ENCODE results near the gene TUSC2.

The TUSC2 gene

DNA sequence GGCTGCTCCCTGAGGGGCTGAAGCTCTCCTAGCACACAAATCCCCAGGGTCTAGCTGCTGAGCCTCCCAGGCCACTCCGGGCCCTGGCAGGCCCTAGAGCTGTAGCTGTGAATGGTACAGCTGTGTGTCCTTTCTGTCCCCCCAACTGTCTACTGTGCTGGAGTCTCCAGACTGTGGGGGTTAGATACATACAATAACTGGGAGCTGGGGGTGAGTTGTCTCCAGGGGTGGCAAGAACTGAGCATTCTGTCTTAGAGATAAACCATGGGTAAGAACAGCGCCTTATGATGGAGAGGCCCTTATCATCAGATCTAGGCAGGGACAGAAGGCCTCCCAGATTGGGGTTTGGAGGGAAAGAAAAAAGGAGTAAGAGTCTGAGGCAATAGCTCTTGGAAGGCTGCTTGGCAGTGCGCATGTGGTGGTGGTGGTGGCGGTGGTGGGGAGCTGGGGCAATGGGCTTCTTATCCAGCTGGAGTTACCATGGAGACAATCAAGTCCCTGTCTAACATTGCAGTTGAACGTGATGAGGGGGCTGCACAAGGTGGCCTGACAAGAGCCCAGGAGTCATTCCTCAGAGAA is 26.3 kb upstream of the TUSC2 start:
- no peak for DNase-seq

DNA sequence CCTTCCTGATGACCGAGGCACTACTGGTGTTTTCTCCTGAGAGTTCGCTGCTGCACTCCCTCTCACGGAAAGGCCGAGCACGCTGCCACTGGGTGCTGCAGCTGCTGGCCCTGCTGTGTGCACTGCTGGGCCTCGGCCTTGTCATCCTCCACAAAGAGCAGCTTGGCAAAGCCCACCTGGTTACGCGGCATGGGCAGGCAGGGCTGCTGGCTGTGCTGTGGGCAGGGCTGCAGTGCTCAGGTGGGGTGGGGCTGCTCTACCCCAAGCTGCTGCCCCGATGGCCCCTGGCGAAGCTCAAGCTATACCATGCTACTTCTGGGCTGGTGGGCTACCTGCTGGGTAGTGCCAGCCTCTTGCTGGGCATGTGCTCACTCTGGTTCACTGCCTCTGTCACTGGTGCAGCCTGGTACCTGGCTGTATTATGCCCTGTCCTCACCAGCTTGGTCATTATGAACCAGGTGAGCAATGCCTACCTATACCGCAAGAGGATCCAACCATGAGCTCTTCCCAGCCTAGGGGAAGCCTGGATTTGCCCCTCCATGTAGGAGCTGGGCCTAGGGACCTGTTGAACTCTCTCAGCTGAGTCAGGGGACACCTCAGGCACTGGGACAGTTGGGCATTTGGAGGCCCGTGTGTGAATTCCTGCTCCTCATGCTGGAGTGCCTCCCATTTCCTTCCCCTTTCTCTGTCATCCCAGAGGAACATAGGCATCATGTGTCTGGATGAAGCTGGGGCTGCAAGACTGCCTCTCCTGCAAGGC is 25.4 kb upstream of the TUSC2 start:
- no peak for DNase-seq

DNA sequence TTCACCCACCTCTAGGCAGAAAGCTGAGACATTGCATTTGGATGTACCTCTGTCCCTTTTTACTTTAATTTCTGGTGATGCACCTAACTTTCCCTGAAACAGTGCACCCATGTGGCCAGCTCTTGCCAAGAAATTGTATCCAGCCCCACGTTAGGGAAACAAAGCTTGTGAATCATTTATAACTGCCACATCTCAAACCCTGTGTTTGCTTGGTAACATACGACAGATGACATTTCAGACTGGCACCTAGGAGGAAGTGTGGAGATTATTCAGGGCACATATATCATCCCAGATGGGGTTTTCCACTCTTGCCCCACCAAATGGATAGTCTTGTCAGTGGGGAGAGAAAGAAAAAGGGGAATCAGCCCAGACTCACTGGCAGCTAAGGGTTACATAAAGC is 24.8 kb upstream of the TUSC2 start:
- no peak for DNase-seq

DNA sequence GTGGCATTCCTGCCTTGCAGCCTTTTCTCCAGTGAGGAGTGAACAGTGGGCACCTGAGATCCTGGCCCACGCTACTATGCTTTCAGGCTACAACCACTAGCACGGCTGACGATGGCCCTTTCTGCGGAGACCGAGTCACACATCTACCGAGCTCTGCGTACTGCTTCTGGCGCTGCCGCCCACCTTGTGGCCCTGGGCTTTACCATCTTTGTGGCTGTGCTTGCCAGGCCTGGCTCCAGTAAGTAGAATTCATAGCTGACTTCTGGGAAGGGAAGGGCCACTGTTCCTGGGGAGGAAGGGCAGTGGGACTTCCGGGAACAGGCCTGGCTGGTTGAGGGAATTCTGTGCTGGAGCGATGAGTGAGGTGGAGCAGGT is 23.3 kb upstream of the TUSC2 start:
- no peak for DNase-seq

DNA sequence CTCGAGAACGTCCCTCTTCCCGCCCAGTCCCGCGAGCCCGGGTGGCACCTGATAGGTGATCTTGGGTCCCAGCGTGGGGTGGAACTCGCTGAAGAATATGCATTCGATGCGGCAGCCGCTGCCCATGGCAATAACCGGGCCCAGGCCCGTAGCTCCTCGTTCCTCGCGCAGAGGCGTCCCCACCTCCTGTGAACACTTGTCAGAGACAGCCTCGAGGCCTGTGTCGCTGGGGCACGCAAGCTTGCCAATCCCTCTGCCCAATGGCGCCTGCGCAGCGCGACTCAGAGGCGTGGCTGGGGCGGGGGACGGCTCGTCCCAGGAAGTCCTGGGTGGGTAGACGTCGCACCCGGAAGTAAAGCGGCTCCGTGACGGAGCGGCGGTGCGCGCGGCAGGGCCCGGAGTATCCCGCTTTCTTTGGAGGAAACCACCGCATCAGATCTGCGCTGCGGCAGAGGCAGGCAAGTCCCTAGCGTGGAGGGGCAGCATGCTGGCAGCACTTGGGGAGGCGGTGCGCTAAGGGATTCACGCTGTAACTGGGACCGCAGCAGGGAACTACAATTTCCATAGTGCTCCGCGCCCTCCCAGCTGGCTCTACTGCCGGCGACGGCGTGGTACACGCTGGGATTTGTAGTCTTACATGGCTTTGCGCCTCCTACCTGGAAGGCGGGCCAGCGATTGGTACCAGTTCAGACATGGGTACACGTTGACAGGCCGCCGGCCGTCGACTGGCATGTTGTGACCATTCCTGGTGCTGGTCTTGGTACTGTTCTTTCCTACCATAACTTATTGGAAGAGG is 22.7 kb upstream of the TUSC2 start, which contains the start of the genes CYB561D2 and NPRL2:
Gene CYB561D2 (plus strand): TSS at position 336 of the 796 bp plus-strand sequence. CDS start 572 bp downstream, outside the sequence.
Gene NPRL2 (minus strand): TSS at position 249 of the 796 bp plus-strand sequence. CDS start 123 bp downstream, at position 126.
- peak; percentile 98 for DNase-seq

DNA sequence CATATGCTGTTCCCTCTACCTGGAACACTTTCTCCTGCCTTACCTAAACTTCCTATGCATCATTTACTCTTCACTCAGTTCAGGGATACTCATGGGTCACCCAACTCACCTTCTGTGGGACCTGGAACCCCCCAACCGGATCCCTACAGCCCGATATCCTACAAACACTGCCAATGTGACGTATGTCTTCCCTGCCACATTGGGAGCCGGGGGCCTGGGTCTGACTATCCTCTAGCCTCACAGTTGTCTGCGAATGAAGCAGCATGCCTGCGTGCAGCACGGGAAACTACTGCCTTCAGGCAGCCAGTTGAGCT is 22.1 kb upstream of the TUSC2 start:
- no peak for DNase-seq

DNA sequence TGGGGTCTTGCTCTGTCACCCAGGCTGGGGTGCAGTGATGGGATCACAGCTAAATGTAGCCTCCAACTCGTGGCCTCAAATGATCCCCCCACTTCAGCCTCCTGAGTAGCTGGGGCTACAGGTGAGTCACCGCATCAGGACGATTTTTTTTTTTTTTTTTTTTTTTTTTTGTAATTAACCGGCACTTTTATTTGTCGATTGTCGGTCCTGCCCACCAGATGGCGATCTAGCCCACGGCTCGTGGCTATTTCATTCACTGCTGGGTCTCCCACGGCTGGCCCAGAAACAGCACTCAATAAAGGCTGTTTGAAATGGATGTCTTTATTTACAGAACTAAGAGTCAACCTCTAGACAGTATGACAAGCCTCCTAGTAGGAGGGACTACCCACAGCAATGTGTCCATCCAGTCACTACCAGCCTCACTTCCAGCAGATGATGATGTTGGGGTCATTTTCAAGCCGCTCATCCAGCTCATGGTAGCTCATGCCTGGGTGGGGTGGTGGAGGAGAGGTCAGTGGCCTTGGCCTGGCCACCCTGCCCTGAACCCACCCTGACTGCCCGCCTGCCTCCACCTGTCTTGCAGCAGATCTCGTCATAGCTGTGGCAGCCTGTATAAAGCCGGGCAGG is 19.3 kb upstream of the TUSC2 start:
- peak; percentile 56 for DNase-seq

DNA sequence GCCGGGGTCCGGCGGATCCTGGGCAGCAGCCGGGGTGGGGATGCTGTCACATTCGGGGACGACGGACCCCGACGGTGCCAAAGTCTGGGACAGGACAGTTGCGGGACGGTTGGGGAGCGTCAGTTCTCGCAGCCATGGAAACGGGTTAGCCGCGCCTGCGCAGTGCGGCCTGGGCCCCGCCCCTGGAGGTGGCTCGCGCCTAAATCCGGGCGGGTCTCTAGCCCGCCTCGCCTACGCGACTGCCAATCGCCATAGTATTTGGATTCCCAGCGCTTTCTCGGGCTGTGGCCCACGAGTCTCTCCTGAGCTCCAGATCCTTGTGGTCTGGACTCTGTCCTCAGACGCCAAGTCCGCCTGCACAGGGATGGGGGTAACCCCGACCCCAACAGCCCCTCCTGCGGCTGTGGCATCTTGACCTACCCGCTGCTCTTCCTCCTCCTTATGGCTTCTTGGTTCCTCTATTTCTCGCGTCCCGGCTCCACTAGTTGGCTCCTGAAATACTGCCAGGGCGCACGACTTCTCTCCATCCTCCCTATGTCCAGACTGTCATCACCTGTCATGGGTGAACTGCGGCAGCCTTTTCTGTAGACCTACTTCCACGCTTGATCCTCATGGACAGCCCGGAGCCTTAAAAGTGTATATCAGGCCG is 17.7 kb upstream of the TUSC2 start, which contains the start of gene ZMYND10:
Gene ZMYND10 (minus strand): TSS at position 147 of the 649 bp plus-strand sequence. CDS start 153 bp downstream, outside the sequence.
- DNase-seq, result no peak

DNA sequence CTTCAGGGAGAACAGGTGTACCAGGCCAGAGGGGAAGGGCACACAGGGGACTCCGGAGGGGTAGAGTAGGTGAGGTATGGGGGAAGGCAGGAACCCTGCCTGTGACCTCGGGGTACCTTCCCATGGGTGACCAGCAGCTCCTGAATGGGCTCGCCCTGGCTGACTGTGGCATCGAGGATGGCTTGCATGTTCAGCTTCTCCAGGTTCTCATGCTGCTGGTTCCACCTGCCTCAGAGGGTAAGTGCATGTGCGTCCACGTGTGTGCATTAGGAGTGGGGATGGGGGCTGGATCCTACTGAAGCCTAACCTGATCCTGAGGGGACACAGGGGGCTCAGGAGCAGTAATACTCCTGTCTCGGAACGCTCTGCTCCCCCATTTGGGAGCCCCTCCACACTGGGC is 17.0 kb upstream of the TUSC2 start:
- no peak for DNase-seq

DNA sequence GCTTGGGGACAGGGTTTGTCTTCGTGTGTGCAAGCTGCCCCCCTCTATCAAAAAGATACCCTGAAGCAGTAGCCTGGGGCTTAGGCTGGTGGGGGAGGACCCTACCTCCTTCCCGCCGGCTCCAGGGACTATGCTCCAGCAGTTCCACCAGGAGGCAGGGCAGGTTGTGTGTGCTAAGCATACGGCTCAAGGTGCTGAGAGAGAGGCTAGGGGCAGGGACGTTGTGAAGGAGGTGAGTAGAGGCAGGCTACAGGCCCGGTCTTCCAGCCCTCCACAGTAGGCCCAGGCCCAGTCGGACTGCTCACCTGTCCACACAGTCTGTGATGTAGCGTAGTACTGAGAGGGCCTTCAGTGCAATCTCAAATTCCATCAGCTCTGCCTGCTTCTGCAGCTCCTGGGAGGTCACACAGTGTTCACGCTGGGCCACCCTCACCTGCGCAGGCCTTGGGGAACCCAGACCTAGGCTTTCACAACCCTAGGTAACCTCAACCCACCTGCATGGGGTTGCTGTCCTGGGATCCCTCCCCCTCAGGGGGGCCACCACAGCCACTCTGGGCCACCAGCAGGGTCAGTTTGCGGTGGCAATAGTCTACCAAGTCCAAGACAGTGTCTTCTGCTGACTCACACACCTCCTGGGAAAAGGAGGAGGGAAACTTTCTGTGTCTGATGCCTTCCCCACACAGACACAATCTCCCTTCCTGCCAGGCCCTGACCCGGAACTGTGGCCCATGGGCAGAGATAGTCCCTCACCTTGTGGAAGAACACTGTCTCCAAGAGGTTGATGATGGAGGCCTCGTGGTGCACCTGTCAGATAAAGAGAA is 15.0 kb upstream of the TUSC2 start:
- DNase-seq, result no peak

DNA sequence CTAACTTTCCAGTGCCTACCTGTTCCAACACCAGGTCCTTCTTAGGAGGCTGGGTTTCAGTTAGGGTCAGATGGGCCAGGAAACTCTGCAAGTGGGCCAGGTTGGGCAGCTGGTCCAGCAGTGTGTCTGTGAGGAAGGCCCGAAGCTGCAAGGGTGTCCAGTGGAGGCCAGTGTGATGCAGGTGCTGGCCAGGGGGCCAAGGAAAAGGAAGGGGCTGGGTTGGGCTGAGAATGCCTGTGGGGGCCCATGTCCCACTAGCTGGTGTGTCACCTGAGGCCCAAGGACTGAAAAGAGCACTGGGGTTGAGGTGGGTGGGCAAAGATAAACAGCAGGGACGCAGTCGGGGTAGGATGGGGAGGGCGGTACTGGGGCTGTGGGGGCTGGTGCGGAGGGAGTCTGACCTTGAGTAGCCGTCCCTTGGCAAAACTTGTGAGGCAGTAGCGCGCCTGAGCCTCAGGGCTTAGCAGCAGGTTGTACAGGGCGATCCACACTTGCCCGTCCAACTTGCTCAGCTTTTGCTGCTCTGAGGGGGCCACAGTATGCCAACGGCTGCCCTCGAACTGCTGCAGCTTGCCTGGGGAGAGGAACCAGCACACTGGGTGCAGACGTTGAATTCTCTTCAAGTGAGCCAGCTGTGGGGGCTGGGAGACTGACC is 14.1 kb upstream of the TUSC2 start:
- no peak for DNase-seq

DNA sequence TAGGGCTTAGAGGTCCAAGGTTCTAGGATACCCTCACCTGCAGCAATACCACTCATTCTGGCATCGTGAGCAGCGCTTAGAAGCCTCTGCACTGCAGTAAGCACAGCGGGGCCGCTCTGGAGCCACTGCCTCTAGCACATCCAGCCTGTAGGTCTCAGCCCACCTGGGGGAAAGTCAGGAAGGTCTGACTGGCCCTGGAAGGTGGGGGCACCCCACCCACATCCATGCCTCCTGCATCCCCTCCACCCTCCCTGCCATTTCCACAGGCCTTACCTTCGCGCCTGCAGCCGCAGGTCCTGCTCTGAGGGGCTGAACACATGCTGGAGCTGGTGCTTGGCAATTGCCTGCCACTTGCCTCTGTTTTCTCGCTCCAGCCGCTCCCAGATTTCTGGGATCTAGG is 13.5 kb upstream of the TUSC2 start:
- DNase-seq, result no peak

DNA sequence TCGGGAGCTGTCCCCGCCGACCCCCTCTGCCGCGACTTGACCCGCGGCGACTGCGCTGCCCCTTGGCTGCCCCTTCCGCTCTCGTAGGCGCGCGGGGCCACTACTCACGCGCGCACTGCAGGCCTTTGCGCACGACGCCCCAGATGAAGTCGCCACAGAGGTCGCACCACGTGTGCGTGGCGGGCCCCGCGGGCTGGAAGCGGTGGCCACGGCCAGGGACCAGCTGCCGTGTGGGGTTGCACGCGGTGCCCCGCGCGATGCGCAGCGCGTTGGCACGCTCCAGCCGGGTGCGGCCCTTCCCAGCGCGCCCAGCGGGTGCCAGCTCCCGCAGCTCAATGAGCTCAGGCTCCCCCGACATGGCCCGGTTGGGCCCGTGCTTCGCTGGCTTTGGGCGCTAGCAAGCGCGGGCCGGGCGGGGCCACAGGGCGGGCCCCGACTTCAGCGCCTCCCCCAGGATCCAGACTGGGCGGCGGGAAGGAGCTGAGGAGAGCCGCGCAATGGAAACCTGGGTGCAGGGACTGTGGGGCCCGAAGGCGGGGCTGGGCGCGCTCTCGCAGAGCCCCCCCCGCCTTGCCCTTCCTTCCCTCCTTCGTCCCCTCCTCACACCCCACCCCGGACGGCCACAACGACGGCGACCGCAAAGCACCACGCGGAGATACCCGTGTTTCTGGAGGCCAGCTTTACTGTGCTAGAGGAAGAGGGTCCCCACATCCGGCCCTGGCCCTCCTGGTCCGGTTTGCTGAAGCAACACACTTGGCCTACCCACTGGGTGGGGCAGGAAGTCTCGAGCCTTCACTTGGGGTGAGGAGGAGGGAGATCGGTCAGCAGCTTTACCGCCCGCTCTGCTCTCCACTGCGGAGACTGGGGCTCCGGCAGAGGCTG is 12.7 kb upstream of the TUSC2 start, which contains the start of gene RASSF1:
Gene RASSF1 (minus strand): TSS at position 389 of the 882 bp plus-strand sequence. CDS start 31 bp downstream, at position 358.
- DNase-seq, result no peak

DNA sequence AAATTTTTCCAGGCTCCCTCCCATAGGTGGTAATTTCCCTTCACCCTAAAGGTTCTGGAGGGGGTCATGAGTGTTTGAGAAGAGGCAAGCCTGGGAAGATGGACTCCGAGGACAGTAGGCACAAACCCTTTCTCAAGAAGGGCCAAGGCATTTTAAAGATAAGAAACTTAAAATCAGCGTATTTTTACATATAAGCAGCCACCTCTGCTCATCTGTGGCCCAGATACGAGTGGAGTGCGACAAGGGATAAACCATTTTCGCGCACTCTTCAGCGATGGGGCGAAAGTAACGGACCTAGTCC is 12.1 kb upstream of the TUSC2 start:
- DNase-seq, result no peak

DNA sequence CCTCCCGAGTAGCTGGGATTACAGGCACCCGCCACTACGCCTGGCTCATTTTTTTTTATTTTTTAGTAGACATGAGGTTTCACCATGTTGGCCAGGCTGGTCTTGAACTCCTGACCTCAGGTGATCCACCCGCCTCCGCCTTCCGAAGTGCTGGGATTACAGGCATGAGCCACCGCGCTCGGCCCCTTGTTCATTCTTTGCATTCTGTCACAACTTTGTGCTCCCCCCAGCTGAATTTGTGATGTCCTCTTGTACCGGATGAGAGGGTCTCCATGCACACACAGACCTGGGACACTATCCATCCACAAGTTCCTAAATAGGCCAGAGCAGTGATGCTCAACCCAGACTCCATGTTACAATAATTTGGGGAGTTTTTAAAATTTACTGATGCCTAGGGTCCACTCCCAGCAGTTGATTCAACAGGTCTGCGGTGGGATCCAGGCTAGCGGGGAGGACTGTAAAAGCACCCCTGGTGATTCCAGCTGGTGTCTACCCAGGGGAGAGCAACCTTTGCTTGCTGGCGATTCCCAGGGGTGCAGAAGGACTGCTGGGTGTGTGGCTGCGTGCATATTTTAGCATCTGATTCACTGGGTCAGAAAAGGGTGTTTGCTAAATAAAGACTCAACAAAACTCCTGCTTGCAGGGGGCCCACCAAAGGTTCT is 11.6 kb upstream of the TUSC2 start:
- no peak for DNase-seq

DNA sequence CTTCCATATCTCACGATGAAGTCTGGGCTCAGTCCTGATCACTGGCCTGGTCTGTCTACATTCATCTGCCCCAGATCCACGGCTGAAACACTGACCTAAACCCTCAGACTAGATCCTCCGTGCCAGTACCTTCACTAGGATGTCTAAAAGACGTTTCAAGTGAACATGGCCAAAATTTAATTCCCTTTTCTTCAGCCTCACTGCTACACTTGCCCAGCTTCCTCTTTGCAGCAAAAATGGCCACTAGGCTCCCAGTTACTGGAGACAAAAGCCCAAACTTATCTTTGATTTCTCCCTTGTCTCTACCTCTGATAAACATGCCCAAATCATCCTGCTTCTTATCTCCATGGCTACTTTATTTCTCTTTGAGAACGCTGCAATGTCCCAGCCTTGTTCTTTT is 10.9 kb upstream of the TUSC2 start:
- DNase-seq, result no peak

DNA sequence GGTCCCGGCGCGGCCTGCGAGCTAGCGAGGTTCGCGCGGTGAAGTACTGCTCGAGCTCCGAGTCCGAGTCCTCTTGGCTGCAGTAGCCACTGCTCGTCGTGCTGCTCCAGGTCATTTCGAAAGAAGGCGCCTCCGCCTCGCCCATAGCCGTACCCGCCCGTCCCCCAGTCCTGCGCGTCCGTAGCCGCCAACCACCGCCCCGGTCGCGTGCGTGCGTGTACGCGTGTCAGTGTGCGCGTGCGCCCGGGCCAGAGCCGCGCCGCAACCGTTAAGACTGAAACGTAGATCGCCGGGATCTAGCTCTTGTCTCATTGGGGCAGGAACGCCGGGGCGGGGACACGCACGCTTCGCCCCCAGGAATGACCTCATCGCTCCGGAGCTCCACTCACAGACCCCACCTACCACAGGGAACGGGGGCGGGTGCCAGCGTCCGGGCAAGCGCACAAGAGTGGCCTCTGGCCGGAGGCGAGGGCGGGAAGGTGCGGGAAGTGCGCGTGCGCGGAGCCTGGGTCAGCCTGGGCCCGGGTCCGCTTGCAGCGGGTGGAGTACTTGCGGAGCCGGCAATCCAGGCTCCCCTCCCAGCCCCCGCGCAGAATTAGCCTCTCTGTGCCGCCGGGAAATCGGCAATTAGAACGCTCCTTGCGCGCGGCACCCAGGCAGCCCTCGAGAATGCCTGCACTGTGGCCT is 9.3 kb upstream of the TUSC2 start:
- DNase-seq, result peak; percentile 94

DNA sequence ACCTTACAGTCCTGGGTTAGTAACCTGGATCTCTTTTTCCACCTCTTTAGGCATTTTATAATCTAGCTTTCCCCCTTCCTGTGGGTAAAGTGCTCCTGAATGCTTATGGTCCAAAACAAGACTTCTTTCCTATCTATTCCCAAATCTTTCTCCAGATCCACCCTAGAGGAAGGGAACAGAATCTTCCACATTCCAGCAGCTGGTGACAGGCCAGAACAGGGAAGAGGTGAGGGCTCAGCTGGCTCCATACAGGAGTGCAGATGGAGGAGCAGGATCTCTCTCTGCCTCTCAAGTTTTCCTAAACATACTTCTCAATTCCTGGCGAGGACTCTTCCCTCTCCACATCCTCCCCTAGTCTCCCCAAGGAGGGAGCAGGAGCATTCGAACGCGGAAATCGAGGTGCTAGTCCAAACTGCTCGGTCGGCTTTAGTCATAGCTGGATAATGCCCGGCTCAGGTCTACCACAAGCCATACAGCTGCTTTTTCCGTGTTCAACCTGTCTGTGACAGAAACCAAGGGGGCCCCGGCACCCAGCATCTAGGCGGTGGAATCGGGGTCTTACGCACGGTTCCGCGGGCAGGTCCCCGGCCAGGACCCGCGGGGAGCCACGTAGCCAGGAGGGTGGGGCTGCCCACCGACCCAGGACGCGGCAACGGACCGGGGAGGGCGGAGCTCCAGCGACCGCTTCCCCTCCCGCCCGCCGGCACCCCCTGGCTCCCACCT is 8.6 kb upstream of the TUSC2 start:
- no peak for DNase-seq

Measured in midbrain (tissue), 1 donor.